Suppressor macrophage treated with lipopolysaccharide for 4 hours (primary cell): ENCODE data around the gene FHL3.
"Not testable (repeated sequence)": the region's sequence is repeated elsewhere in the genome, so short reads cannot be mapped to it uniquely, and the experiment has no call there.

Experiments
- DNase-seq: peaks from one replicate; pipeline ENCODE4 v3.0.0-alpha.2; 2020

FHL3 gene

DNA sequence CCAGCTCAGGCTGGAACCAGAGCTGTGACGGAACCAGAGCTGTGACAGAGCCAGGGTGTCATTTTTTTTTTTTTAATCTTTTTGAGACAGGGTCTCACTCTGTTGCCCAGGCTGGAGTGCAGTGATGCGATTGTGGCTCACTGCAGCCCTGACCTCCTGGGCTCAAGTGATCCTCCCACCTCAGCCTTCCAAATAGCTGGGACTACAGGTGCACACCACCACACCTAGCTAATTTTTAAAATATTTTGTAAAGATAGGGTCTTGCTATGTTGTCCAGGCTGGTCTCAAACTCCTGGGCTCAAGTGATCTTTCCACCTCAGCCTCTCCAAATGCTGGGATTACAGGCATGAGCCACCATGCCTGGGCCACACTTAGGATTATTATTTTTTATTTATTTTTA is 27.7 kb upstream of the FHL3 start:
- DNase-seq, result not testable (repeated sequence)

DNA sequence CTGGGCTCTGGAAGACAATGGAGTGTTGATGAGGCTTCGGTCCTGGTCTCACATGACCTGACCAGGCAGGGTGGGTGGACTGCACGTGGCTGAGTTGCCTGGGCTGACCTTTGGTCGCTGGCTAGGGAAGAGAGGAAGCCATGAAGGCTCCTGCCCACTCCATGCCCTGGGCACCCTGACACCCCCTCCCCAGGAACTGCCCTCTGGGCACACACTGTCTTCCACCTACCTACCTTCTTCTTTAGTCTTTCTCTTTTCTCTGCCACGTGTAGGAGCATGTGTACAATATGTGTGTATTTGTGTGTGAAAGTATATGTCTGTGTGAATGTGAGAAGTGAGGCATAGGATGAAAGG is 26.2 kb upstream of the FHL3 start:
- DNase-seq, result peak; percentile 32

DNA sequence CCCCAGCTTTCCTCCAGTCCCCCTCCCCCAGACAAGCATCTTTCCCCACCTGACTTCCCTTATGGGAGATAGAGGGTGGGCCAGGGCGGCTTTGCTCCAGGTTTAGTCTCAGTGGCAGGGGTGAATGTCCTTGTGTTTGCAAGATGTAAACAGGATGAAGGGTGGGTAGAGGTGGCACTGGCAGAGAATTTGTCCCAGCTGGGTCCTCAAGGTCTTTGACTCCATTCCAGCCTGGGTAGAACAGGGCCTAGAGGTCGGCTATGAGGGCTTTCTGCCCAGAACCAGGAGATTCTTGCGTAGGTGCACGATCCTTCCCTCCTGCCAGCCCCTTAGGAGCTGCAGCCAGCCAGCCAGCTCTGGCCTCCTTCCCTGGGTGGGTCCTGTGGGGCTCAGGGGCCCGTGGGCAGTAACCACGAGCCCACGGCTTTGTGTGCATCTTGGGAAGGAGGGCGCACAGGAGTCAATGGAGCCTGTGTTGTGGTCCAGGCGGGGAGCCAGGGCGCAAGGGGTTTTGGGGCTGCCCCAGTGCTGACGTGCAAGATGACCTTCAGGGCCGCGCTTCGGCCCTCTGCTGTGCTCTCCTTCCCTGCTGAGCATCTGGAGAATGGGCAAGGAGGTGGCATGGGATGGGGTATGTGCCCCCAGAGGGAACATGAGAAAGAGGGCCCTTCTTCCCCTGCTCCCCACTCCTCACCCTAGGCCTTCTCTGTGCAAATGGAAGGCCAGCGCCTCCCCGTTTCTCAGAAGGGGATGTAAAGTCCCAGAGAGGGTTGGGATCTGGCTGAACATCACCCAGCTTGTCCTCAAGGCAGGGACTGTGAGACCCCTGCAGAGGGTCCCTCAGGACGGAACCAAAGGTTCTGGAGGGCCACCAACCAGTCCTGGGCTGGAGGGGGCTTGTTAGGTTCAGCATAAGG is 25.5 kb upstream of the FHL3 start:
- no peak for DNase-seq

DNA sequence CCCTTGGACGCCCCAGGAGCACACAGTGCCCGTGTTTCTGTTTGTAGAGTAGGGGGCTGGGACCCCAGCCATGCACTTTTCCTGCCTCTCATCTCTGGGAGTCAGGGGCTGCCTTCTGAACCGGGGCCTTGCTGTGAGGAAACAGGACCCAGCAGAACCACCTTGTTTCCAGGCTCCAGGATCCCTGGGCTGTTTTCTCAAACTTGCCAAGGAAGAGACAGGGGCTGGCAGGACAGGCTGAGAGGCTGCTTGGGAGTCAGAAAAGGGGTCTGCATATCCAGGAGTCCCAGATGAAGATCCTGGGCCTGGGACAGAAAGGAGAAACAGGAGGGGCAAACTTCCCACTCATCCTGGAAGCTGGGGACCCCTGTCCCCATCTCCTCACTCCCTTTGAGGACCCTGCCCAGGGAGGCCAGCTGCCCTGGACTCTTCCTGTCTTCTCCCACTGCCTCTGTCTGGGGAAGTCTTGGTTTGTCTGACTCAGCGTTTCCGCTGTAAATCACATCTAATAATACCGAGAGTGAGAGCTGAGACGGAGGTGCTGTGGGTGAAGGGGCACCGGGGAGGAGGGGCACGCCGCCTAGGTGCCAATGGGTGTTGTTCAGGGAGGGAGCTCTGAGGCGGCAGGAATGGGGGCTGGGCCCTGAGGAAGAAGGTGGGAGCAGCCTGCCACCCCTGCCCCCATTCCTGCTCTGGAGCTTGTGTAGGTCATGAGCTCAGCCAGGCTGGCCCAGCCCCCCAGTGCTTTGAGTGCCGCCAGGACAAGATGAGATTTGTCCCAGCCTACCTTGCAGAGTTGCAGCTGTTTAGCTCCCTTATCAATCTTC is 24.6 kb upstream of the FHL3 start:
- DNase-seq, result peak; percentile 54

DNA sequence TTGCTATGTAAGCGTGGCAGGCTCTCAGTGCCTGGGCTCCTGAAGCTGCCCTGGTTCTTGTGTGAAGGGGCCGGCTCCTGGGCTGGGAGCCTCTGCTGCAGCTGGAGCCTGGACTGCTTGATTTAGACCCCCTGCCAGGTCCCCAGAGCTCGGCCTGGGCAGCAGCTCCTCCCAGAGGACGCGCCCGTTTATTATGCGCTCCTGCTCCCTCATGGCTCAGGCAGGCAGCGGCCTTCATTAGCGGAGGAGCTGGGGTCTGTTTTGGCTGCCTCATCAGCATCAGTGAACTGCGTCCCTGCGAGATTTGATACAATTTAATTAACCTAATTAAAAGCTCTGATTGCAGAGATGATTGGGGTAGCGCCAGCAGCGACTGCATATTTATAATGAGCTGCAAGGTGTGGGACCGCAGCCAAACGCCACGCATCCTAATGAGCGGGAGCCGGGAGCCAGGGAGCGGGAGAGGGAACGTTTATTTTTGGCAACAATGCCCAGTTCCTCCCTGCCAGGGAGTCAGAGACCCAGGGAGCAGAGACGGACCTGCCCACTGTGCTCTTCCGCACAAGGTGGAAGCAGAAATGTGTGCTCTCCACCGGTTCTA is 23.9 kb upstream of the FHL3 start:
- no peak for DNase-seq

DNA sequence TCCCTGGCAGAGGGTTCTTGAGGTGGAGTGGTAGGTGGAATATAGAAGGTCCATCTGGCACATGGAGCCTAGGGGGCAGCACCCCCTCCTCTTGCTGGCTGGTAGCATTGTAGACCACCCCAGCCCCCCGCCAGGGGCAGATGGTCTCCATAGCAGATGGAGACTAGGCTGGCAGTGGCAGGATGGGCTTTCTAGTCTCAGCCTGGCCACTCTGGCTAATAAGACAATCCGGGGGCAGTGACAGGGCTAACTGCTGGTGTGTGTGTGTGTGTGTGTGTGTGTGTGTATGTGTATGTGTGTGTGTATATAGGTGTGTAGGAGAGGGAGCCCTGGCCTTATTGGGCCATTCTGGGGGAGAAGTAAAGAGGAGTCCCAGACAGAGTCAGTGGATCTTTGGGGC is 23.4 kb upstream of the FHL3 start:
- DNase-seq, result no peak

DNA sequence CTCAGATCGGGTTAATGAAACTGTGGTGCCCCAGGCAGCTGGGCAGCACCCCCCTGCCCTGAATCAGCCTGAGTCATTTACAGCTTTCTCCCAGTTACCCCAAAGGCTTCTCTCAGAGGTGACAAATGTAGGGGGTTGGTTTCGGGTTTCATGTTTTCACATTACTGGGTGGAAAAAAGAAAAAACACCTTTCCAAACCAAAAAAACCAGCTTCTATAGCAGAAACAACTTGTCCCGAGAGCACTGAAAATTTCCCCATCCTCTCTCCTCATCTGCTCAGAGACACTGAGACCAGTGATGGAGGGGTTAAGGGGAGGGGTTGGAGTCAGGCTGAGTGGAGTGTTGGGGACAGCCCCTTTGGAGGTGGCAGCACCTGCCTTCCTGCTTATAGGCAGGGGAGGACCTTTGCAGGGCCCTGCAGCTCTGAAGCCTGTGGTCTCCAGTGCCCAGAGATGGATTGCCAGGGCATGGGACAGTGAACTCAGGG is 22.8 kb upstream of the FHL3 start:
- DNase-seq, result no peak

DNA sequence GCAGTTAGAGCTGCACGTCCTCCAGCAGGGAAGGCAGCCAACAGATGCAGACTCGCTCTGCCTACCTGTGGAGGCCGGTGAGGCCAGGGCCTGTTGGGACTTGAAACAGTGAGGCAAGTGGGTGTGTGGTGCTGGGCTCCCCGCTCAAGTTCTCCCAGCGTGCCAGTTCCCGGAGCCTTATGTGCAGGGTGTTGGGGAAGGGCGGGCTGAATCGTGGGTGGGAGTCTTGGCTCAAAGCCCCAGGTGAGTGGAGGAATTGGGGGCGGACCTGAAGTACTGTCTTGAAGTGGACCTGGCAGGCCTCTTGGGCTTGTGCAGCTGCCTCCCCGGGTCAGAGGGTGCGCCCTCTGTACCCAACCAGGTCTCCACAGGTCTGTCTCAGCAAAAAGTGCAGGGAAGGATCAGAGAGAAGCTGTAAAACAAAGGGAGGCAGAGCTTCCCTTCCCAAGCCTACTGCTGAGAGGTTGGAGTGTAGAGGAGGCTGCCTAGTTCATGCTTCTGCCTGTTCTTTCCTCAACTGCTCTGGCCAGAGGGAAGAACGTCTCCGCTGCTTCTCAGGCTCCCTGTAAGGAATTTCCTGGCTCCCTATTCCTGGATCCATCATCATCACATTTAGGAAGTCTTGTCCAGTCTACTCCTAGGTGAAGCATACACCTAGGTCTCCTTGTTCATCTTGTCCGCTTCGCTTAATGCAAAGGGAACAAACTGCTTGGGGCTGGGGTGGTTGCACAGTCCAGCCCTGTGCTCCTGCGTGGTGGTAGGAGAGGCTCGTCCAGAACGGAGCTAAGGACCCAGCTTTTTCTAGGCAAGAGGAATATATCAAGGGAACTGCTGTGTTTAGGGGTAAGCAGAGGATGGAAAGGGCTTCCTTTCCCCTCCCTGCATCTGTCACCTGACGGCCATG is 22.1 kb upstream of the FHL3 start:
- DNase-seq, result no peak

DNA sequence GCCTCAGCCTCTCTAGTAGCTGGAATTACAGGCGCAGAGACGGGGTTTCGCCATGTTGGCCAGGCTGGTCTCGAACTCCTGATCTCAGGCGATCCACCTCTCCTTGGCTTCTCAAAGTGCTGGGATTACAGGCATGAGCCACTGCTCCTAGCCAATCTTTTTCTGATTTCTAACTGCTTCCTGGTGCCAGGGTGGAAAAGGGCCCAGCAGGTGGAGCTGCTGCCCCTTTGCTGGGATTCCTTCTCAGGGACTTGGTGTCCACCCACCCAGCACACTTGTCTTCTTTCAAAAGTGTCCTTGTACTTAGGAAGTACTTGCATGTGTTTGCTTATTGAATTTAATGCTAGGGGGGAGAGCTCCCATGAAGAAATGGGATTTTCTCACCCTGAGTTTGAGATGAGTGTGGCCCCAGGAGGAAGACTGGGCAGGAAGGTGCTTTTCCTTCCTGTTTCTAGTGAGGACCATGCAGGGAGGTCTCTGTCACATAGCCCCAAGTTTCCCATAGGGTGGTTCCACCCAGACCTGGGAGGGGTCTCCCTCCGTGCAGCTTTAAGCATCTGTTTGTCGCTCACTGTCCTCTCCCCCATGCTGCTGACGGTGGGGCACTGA is 21.4 kb upstream of the FHL3 start:
- peak; percentile 48 for DNase-seq

DNA sequence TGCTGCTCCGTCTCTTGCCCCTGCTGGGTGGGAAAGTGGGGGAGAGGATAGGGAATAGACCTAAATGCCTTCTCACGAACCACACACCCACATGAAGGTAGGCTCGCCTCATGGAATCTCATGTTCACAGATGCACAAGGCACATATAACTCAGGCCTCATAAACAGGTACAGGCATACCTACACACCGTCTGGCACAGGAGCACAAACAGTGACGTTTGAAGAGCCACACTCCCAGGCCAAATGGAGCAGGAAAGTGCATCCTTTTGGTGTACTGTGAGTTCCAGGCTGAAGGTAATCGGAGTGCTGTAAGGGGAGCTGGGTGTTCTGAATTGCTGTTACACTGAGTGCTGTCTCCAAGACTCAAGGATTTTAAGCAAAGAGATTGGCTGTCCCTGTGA is 20.4 kb upstream of the FHL3 start:
- no peak for DNase-seq

DNA sequence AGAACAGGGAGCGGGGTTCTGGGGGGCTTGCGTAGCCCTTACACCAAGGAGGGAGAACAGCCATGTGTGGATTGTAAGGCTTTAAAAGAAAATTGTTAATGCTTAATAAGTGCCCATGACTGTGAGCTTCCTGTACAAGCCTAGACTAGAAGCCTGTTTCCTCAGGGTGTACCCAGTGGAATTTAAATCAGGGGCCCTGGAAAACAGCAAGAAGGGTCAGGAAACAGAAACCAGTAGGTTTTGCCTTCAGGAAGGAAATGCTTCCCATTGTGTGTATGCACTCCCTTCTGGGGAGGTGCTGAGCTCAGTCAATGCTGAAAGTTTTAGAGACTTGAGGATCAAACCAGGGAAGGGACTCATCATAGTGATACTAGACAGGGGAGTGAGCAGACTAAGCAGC is 19.9 kb upstream of the FHL3 start:
- DNase-seq, result no peak

DNA sequence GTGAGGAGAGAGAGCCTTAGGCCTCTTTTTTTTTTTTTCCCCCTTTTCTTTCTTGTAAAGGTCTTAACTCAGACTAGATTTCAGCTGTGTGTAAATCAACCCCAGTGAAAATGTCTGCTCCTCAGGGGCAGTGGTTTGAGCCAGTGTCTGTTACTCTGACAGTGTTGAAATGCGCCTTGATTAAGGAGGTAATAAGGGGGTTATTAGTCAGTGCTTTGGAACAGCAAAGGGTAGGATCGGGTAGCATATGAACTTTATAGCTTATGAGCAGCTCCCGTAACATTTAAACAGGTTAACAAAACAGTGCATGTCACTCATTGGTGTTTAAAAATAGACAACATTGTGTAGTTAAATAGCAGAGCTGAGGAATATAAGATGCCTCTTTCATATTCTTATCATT is 17.5 kb upstream of the FHL3 start:
- no peak for DNase-seq

DNA sequence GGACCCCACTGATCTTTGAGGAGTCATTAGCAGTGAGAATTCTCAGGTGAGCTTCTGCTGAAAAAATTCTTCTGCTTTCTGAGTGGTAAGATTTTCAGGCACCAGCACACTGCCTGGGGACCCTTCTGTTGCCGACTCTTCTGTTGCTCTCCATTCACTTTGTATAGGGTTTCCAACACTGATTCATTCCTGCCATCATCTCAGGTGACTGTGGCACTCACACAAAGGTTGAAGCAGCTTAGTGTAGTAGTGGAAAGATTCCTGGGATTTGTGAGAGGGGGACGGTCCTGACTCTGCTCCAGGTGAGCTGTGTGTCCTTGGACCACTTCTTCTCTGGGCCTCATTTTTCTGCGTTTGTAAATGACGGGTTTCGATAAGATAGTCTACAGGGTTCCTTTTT is 16.7 kb upstream of the FHL3 start:
- no peak for DNase-seq

DNA sequence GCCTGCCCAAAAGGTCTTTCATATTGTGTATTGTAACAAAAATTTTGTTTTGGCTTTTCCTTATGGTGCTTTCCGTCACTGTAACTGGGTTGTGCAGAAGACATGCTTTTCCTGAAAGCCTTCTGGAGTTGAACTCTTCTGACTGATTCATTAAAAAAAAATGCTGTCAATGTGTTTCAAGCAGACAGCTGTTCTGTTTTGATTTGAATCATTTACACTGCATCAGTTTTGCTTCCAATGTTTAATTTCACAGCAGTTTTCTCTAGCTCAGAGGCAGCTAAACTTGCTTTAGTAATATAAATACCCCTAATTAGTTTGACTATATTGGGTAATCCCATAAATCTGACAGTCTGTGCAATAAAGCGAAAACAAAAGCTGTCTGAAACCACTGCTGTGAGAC is 15.1 kb upstream of the FHL3 start:
- no peak for DNase-seq

DNA sequence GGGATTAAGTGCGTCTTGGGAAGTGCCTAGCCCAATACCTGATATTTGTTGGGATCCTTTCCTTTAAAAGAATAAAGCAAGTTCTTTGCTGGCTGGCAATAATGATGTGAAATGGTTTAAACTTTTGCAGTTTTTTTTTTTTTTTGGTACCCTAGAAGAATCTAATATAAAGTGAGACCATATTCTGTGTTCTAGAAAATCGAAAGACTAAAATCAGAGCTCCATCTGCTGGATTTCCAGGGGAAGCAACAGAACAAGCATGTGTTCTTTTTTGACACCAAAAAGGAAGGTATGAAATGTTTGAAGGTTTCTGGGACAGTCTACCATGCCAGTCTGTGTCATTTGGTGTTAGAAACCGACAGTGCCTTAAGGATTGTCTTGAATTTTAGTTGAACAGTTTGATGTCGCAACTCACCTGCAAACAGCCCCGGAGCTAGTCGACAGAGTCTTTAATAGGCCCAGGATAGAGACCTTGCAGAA is 13.6 kb upstream of the FHL3 start:
- peak; percentile 47 for DNase-seq

DNA sequence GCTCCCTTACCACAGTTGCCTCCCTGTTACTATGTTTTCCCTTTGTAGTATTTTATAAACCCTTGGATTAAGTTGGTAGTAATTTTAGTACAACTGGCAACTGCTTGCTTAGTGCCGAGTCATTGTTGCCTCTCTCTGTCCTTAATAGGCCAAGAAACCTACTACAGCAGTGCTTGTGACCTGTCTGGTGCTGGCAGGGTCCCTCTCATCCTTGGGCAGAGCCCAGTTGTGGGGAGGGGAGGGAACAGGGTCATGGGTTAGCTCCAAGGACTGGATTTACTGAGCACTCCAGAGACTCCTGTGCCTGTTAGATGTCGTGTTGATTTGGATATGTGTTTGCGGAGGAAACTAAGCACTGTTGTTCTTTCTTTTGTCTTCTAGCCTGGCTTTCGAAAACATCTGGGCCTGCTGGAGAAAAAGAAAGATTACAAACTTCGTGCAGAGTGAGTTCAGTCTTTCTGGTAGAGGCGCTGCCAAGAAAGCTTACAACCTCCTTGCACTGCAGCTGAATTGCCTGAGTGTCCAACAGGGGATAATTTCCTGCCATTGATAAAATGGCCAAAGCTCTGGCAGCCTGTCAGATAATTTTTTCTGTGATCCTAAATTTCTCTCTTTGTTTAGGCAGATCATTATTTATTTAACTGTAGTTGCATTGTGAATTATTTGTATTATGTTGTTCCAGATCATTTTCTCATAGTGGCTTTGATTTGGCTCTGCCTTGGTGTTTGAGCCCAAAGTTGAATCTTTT is 10.8 kb upstream of the FHL3 start:
- DNase-seq, result no peak

DNA sequence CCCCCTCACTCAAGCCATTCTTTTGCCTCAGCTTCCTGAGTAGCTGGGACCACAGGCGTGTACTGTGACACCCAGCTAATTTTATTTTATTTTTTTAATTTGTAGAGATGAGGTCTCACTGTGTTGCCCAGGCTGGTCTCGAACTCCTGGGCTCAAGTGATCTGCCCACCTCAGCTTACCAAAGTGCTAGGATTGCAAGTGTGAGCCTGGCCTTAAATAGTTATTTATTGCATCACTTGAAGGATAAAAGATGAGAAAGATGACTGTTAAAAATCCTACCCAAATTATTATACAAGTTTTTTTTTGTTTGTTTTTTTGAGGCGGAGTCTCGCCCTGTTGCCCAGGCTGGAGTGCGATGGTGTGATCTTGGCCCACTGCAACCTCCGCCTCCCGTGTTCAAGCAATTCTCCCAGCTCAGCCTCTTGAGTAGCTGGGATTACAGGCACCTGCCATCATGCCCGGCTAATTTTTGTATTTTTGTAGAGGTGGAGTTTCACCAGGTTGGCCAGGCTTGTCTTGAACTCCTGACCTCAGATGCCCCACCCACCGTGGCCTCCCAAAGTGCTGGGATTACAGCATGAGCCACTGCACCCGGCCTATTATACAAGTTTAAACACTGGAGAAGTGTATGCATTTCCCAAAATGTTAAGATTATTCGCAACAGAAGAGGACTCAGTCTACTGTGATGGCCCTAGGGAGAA is 9.6 kb upstream of the FHL3 start:
- DNase-seq, result no peak

DNA sequence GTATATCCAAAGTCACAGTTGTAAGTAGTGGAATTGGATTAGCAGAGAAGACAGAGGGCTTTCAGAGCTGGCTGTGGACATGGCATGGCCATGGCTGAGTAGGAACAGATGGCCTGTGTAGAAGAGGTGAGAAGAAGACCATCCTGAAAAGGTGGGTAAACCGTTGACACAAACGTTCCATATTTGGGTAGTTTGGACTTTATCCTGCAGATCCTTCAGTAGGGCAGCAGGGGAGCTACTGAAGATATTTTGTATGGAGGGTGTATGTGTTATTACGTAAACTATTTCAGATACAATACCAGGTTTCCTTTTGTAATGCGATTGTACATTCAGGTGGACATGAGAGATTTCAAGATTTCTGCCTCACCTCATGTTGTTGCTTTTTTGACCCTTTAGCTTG is 8.9 kb upstream of the FHL3 start:
- no peak for DNase-seq

DNA sequence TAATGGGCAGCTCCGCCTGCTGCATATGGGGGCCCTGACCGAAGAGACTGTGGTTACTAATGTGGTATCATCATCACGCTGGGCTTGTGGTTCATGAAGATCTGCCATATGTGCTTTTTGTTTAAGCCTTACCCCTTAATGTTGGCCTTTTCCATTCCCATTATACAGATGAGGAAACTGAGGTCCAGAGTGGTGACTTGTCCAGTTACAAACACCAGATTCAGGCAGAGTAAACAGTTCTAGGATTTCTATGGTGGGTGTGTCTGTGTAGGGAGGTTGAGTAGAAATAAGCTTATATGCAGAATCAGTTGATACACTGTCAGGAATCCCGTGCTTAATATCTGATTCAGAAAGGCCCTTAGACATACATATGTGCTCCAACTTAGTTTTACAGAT is 7.9 kb upstream of the FHL3 start:
- DNase-seq, result no peak

DNA sequence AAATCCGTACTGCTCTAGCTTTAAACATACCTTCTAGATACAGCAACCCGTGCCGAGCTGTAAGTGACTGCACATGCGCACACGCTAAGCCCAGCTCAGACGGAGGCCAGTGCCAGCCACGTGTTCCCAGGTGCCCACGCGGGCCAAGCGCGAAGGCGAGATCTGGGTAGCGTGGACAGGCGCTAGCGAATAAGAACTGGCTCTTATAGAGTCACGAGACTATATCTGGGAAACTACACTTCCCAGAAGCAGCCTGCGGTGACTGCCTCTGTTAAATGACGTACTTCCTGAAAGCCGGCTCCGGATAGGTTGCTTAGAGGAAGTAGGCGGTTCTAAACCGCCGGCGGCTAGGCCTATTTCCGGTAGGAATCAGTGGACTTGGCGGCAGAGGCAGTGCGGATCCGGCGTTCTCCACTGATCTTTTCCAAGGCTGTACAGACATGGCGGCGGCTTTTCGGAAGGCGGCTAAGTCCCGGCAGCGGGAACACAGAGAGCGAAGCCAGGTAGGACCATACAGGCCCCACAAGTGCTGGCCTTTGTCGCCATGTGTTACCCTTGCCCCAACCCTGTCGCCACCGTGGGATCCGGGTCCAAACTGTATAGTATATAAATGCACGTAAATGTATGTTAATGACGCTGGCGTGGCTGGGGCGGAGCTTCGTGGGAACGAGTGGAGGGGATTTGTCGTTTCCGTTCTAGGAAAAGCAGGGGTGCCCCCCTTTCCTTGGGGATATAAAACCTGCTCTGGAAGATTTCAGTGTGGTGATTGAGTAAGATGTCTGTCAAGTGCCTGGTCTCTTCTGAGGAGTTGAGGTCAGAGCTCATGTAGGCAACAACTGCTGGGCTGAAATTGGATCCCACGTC is 7.3 kb upstream of the FHL3 start, which contains the start of gene UTP11:
Gene UTP11, plus strand, starts transcription at position 372 of the 864 bp plus-strand sequence. Its CDS starts 69 bp downstream, at position 441.
- peak; percentile 98 for DNase-seq
